HL-60 (cell line): ENCODE measurements around the gene C1orf141.

ENCODE experiments used
- DNase-seq, 2 experiments: peaks; one replicate each; pipeline ENCODE4 v3.0.0-alpha.2; 2010 to 2020; ENCODE audit warnings: low read depth in 1 of 2, low spot score in 1 of 2
- H3K27ac ChIP-seq: fragments of 250-450 bp; sonication (Bioruptor Pico); replicated peaks from 2 replicates; pipeline ENCODE4 v1.5.1; 2020; ENCODE audit warnings: mild to moderate bottlenecking, moderate library complexity
- H3K27me3 ChIP-seq: fragments of 250-450 bp; sonication (Bioruptor Pico); 2 replicates; pipeline ENCODE4 v1.5.1; 2021; ENCODE audit warnings: mild to moderate bottlenecking, moderate library complexity; ENCODE audit not compliant: insufficient read depth, poor library complexity, severe bottlenecking
- H3K4me3 ChIP-seq: replicated peaks from 2 replicates; pipeline ENCODE4 v1.5.1; 2011; ENCODE audit warnings: mild to moderate bottlenecking, control low read depth, low read length; ENCODE audit not compliant: insufficient read depth
- GABPA ChIP-seq: IDR thresholded peaks from 2 replicates; pipeline ENCODE4 v1.6.1; 2012; ENCODE audit warnings: low read depth
- POLR2AphosphoS5 ChIP-seq: IDR thresholded peaks from 2 replicates; pipeline ENCODE4 v1.6.1; 2012; ENCODE audit warnings: low read depth
- SPI1 ChIP-seq: IDR thresholded peaks from 2 replicates; pipeline ENCODE4 v1.6.1; 2012; ENCODE audit warnings: low read depth, mild to moderate bottlenecking, borderline replicate concordance
- TF ChIP-seq, protein P1 (sequence below): IDR thresholded peaks from 2 replicates; pipeline ENCODE4 v1.6.1; 2012; ENCODE audit warnings: low read depth; ENCODE audit not compliant: insufficient replicate concordance
- TF ChIP-seq, protein P2 (sequence below): IDR thresholded peaks from one replicate; pipeline ENCODE4 v1.5.1; 2011; ENCODE audit warnings: low read length, control low read depth, inconsistent platforms; ENCODE audit not compliant: insufficient read depth

The C1orf141 gene

DNA sequence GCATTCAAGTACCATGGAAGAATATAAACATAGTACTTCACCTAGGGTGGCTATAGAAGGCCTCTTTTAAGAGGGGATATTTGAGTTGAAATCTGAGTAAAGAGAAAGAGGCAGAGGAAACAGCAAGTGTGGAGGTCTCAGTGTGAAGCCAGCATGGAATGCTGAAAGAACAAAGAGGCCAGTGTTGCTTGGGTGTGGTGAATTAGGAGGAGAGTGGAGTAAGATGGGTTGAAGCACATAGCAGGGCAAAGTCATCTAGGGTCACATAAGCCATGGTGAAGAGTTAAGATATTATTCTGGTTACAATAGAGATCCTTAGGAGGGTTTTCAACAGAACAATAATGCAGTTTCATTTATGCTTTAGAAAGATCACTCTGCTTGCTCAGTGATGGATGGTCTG lies 37.5 kb downstream of the C1orf141 start:
- H3K27ac ChIP-seq, result no peak overlapping the region
- no peaks in the 10 kb centered on the region for H3K27me3 ChIP-seq
- DNase-seq, result no peak
- TF ChIP-seq, protein P1, sequence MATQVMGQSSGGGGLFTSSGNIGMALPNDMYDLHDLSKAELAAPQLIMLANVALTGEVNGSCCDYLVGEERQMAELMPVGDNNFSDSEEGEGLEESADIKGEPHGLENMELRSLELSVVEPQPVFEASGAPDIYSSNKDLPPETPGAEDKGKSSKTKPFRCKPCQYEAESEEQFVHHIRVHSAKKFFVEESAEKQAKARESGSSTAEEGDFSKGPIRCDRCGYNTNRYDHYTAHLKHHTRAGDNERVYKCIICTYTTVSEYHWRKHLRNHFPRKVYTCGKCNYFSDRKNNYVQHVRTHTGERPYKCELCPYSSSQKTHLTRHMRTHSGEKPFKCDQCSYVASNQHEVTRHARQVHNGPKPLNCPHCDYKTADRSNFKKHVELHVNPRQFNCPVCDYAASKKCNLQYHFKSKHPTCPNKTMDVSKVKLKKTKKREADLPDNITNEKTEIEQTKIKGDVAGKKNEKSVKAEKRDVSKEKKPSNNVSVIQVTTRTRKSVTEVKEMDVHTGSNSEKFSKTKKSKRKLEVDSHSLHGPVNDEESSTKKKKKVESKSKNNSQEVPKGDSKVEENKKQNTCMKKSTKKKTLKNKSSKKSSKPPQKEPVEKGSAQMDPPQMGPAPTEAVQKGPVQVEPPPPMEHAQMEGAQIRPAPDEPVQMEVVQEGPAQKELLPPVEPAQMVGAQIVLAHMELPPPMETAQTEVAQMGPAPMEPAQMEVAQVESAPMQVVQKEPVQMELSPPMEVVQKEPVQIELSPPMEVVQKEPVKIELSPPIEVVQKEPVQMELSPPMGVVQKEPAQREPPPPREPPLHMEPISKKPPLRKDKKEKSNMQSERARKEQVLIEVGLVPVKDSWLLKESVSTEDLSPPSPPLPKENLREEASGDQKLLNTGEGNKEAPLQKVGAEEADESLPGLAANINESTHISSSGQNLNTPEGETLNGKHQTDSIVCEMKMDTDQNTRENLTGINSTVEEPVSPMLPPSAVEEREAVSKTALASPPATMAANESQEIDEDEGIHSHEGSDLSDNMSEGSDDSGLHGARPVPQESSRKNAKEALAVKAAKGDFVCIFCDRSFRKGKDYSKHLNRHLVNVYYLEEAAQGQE, result no peak
- no peak for TF ChIP-seq GABPA
- TF ChIP-seq, protein P2, sequence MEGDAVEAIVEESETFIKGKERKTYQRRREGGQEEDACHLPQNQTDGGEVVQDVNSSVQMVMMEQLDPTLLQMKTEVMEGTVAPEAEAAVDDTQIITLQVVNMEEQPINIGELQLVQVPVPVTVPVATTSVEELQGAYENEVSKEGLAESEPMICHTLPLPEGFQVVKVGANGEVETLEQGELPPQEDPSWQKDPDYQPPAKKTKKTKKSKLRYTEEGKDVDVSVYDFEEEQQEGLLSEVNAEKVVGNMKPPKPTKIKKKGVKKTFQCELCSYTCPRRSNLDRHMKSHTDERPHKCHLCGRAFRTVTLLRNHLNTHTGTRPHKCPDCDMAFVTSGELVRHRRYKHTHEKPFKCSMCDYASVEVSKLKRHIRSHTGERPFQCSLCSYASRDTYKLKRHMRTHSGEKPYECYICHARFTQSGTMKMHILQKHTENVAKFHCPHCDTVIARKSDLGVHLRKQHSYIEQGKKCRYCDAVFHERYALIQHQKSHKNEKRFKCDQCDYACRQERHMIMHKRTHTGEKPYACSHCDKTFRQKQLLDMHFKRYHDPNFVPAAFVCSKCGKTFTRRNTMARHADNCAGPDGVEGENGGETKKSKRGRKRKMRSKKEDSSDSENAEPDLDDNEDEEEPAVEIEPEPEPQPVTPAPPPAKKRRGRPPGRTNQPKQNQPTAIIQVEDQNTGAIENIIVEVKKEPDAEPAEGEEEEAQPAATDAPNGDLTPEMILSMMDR, result no peak
- TF ChIP-seq SPI1, result no peak
- TF ChIP-seq POLR2AphosphoS5, result no peak
- no peak overlapping the region for H3K4me3 ChIP-seq

DNA sequence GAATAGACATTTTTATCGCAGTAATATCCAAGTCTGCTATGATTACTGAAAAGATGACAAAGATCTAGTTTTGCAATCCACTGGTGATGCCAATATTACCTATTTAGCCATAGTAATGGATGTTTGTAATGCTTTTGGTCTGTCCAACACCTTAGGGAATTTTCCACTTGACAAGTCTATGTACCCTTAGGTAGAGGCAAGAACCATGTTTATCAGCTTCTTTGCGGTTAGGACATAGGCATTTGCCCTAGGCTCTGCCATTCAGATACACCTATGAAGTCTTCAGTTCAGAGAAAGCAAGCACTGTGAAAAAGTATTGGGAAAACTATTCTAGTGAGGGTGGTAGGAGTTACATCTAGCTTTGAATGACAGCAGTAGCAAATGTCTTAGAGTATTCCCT lies 40.6 kb downstream of the C1orf141 start:
- TF ChIP-seq SPI1, result no peak
- TF ChIP-seq, protein P2, result no peak
- TF ChIP-seq GABPA, result no peak
- TF ChIP-seq, protein P1, result no peak
- TF ChIP-seq POLR2AphosphoS5, result no peak
- Histone ChIP-seq H3K27me3 (no peaks in the 10 kb centered on the region), H3K27ac (no peak overlapping the region), H3K4me3 (no peak overlapping the region)
- no peak for DNase-seq

DNA sequence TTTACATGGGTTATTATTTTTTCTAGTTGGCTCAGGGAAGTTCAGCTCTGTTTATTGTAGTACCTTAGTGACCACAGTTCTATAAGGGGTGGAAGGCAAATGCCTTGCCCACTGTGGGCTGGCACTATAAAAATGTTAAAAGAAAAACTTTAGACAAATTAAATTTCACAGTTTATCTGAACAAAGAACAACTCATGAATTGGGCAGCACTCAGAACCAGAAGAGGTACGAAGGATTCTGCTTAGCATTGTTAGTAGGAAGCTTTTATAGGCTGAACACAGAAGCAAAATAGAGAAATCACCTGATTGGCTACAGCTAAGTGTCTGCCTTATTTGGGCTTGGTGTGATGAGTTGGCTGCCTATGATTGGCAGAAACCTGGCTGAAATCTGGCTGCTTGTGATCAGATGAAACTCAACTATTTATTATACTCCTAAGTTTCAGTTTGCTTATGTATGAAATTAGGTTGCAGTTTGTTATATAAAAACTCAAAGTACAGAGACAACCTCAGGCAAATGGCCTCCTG lies 45.0 kb downstream of the C1orf141 start:
- no peaks in the 10 kb centered on the region for H3K27me3 ChIP-seq
- DNase-seq, result no peak
- no peak for TF ChIP-seq GABPA
- TF ChIP-seq, protein P1, result no peak
- TF ChIP-seq, protein P2, result no peak
- no peak for TF ChIP-seq POLR2AphosphoS5
- TF ChIP-seq SPI1, result no peak
- H3K27ac ChIP-seq, result no peak overlapping the region
- H3K4me3 ChIP-seq, result no peak overlapping the region
